ENCODE results near the gene PDZD7. TPM values are rescaled to one million over a fixed set of nuclear protein-coding genes. Genes with fewer than 3 reads are reported as not detected.
"Not testable (repeated sequence)": the region's sequence is repeated elsewhere in the genome, so short reads cannot be mapped to it uniquely, and the experiment has no call there.

The PDZD7 gene
- total RNA-seq, 1 donor from 2014 or later = 0.64 TPM

- intact Hi-C loops (cut with micrococcal nuclease) = loop anchor here (1.0 to 5.0 kb wide), 3 partner anchors 11 to 99 kb away; no protein-coding TSS in a partner anchor
Measured at GRCh38 chr10:101042667-101043362, 11.9 kb upstream of the PDZD7 start.

GRCh38 chr10:101042118-101042517 is 11.2 kb upstream of the PDZD7 start:
- intact Hi-C loops (cut with micrococcal nuclease) = loop anchor here (1.0 to 5.0 kb wide), 3 partner anchors 10 to 100 kb away; no protein-coding TSS in a partner anchor

- intact Hi-C loops (cut with micrococcal nuclease) = loop anchor here (5.0 kb wide), 1 partner anchor 101 kb away; no protein-coding TSS in a partner anchor
Measured at GRCh38 chr10:101041252-101041761, 10.4 kb upstream of the PDZD7 start.

- intact Hi-C loops (cut with micrococcal nuclease) = loop anchor here (5.0 kb wide), 1 partner anchor 101 kb away; no protein-coding TSS in a partner anchor
Measured at GRCh38 chr10:101040851-101041250, 9.9 kb upstream of the PDZD7 start.

- intact Hi-C loops (cut with micrococcal nuclease) = loop anchor here (5.0 kb wide), 1 partner anchor 102 kb away; no protein-coding TSS in a partner anchor
Measured at GRCh38 chr10:101040061-101040460, 9.1 kb upstream of the PDZD7 start.

- intact Hi-C loops (cut with micrococcal nuclease) = no loop called here
Measured at GRCh38 chr10:101038484-101038883, 7.6 kb upstream of the PDZD7 start.

- intact Hi-C loops (cut with micrococcal nuclease) = no loop called here
Measured at GRCh38 chr10:101036726-101037125, 5.8 kb upstream of the PDZD7 start.

- intact Hi-C loops (cut with micrococcal nuclease) = no loop called here
Measured at GRCh38 chr10:101035916-101036702, 5.2 kb upstream of the PDZD7 start.

GRCh38 chr10:101035314-101035713 is 4.4 kb upstream of the PDZD7 start:
- intact Hi-C loops (cut with micrococcal nuclease) = no loop called here

GRCh38 chr10:101034404-101034803 is 3.5 kb upstream of the PDZD7 start:
- intact Hi-C loops (cut with micrococcal nuclease) = not testable (repeated sequence)

- intact Hi-C loops (cut with micrococcal nuclease) = loop anchor here (2.0 kb wide), 2 partner anchors 14 to 120 kb away; partner anchors contain the start of gene SLF2
Measured at GRCh38 chr10:101033276-101033675, 2.3 kb upstream of the PDZD7 start.

- intact Hi-C loops (cut with micrococcal nuclease) = loop anchor here (1.0 to 2.0 kb wide), 4 partner anchors 10 to 120 kb away; partner anchors contain the start of gene SLF2
Measured at GRCh38 chr10:101032637-101033224, 1.8 kb upstream of the PDZD7 start.

- intact Hi-C loops (cut with micrococcal nuclease) = loop anchor here (1.0 to 2.0 kb wide), 5 partner anchors 10 to 119 kb away; partner anchors contain the start of genes LZTS2 and SLF2
Measured at GRCh38 chr10:101031796-101032636, 1.1 kb upstream of the PDZD7 start.

- intact Hi-C loops (cut with micrococcal nuclease) = loop anchor here (1.0 kb wide), 1 partner anchor 31 kb away; the partner anchor contains the start of gene LZTS2
Measured at GRCh38 chr10:101030496-101031127, 317 bp downstream of the PDZD7 start.

- intact Hi-C loops (cut with micrococcal nuclease) = no loop called here
Measured at GRCh38 chr10:101029520-101030295, 1.2 kb downstream of the PDZD7 start.

- intact Hi-C loops (cut with micrococcal nuclease) = no loop called here
Measured at GRCh38 chr10:101028446-101029337, 2.2 kb downstream of the PDZD7 start.

- intact Hi-C loops (cut with micrococcal nuclease) = no loop called here
Measured at GRCh38 chr10:101027106-101027720, 3.7 kb downstream of the PDZD7 start.
